ENCODE measurements around the gene FRYL.

Gene FRYL

DNA sequence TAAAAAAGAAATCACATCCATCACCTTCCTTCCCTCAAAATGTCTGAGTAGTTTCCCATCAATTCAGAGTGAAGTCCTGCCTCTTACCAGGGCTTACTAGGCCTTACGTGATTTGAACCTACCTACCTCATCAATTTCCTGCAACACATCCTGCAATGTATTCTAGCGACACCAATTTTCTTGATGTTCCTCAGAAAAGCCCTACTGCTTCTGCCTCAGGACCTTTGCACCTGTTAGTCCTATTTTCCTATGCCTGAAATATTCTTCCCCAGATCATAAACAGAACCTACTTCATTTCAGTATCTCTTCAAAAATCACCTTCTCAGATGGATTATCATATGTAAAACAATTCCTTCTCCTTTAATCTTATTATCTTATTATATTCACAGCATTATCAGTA, 237.2 kb downstream of the FRYL start:
- no peak for DNase-seq

DNA sequence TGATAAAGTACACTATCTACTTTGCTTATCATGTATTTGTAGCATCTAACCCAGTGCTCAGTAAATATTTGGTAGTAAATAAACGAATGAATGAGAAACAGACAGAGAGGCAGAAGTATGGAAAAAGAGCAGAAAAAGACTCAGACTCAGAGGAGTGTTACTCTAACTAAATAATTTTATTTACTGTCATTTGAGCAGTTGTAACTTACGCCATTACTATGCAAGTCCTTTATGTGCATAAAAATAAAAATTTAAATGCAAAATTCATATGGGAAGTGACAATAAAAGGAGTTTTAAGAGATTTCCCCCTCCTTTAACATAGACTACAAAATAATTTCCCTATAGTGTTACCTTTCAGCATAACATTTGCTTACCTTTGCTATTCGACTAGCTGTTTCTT, 240.5 kb downstream of the FRYL start:
- no peak for DNase-seq

DNA sequence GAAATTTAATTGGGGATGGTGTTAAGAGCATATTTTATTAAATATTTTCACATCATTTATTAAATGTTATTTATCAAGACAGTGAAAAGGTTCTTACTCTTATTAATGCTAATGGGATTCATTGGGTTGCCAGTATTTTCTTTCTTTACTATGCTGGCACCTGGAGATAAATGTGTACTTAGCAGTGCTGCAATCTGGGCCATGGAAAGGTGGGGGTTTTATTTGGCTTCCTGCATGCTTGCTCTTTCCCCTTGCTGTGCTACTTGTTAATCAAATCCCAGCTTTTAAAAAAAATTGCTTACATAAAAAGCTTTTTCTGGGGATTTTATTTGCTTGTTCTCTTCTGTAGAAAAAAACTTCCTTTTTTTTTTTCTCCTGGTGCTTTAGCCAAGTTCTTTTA, 241.7 kb downstream of the FRYL start:
- DNase-seq, result no peak

DNA sequence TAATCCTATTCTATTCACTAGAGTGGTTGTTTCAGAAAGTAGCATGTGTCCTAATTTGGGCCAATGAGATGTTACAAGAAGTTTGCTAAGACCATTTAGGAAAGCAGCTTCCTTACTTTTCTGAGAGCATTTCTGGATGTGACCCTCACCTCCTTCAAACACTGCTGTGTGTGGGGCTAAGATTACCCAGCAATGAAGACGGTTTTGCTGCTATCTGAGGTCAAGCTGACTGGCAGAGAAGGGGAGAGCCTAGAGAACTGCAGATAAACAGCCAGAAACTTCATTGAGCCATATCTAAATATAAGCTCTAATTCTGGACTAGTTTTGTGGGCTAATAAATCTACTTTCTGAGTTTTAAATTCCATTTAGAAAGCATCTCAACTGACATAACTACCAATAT, 253.7 kb downstream of the FRYL start:
- no peak for DNase-seq

DNA sequence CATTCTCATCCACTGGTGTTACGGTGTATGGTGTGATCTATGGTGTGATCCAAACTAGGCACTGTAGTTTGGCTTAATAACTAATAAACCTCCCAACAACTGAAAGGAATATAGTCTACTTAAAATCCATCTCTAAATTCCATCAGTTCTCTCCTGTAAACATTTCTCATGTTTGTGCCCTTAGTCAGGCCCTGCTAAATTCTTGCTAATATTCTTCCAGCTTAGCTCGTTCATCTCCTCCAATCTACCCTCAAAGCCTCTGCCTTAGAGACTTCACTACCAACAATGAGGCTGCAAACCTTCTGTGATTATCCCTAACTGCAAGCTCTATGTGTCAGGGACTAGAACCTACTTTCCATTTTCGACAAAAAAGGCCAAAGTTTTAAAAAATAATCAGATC, 261.9 kb downstream of the FRYL start:
- DNase-seq, result no peak

DNA sequence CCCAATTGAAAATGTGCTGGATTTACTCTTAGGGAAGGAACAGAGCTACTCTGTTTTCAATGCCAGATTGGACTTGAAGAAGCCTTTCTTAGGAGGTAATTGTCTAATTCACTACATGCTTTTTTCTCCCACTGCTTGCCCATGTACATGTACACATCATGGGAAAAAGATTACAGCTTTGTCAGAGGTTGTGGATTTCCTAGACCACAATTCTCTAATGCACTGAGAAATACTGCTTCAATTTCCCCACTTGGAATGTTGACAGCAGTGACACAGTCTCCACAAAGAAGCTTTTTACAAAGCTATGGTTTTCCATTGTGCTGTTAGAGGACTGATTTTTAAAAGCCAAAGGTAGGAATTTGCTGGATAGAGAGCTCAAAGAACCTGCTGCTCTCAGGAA, 270.5 kb downstream of the FRYL start:
- no peak for DNase-seq

DNA sequence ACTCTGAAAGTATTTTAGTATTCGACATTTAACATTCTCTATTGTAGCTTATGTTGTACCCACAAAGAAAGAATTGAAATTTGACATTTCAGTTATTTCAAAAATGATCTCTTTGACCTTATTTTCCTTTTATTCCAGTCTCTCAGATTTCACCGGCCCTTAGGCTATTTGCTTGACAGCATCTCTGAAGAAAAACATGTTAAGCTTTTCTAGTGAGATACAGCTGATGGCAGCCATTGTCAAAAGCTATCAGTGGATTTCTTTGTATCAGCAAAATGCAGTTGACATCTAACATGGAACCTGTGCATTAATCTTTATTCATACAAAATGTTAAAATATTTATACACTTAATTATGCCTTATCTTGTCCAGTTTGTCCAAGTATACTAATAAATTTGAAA, 273.4 kb downstream of the FRYL start:
- DNase-seq, result no peak

DNA sequence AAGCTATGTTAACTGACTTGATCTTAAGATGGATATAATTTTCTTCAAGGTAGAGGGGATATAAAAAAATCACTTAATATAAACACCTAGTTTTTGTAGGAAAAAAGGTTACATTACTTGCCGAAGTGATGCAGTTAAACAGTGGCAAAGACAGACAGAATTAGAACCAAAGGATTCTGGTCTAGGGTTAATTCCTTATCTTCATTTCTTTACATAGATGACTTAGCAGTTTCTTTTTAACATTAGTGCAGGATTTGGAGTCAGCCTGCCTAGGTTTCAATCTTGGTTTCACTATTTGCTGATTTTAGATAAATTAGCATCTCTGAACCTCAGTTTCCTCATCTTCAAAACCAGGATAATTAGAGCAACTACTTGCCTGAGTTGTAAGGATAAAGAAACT, 275.7 kb downstream of the FRYL start:
- DNase-seq, result no peak

DNA sequence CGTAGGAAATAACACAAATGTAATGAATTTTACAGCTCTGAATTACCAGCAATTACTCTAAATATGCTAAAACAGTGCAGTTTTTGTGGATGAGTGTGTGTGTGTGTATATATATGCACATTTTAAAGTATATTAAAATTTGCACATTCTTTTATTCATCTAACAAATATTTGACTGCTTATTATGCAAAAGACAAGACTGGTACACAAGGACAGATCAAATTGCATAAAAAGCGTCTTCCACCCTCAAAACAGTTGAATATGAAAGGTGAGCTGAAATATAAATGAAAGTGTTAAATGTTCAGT, 276.1 kb downstream of the FRYL start:
- DNase-seq, result no peak

DNA sequence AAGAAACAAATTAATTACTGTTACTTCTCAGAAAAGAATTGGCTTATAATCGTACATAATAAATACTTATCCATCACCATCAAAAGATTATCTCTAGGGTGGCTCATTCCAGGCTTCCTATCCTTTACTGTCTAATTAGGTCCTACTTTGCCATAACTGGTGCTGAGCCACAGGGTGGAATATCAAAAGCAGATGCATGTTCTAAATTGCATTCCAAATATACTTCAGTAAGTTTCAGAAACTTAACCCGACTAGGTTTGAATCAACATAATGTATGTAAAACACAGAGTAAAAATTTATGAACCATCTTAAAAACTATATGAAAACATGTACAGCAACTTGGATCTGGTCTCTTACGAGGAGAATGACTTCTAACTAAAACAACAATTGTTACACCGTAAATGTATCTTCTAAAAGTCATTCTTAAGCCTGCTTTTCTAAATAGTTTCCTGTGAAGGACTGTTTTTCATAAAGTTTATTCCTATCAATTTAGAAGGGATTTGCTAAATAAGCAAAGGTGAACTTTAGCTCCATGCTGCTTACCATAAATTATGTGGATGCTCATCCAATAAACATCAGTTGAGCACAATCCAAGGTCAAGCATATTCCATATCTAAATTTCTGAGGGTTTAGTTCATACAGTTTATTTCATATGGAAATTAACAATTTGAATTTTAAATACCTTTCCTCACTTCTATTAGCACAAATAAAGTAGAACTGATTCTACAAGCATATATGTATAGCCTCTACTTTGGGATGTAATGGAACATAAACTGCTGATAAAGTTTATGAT, 276.6 kb downstream of the FRYL start:
- no peak for DNase-seq

DNA sequence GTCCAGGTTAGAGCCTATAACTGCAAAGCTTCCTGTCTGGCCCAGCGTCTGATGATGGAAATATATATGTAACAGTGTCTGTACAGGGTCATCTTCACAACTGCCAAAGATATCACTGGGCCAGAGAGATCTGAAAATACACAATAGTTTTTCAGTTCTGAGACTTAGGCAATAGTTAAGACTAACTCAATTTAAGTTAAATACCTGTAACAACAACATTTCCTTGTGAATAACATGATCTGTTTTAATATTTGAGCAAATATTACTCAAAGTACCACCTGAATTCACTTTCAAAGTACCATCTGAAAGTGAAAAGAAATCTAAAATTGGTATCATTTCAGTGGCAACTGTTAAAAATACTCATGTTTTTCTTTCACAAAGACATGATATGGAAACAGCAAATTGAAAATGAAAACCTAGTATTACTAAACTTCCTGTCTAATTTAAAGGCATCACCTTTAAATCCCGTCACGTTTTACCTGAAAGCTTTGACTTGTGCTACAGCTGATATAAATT, 280.5 kb downstream of the FRYL start:
- DNase-seq, result no peak

DNA sequence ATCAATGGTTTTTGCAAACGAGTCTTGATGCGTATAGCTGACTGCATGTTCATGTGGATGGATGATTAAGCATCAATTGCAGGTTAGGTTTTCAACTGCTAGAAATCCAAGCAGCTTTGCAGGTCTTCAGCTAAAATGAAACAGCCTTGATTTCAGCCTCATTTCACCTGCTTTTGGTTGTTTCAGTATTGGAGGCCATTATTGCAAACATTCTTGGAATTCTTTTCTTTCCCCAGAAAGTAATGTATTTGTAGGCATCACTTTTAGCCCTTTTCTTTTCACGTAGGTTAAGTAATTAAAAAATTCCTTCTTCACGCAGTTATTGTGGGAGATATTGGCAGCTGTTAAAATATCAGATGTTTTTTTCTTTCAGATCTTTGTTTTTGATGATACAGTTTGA, 281.2 kb downstream of the FRYL start:
- DNase-seq, result no peak

DNA sequence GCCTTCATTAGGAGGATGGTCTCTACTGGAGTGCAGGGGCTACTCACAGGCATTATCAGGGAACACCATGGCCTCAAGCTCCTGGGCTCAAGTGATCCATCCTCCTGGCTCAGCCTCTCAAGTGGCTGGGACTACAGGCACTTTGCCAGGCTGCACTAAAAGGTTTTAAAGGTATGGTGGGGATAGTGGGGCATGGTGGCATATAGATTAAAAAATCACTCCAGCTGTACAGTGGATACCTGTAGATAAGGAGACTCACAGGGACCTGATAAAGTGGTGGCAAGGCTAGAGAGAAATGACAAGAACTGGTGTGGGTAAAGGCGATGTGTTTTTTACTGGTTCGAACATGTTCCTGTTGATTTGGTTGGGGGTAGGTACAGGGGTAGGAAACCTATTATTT, 284.1 kb downstream of the FRYL start:
- no peak for DNase-seq

DNA sequence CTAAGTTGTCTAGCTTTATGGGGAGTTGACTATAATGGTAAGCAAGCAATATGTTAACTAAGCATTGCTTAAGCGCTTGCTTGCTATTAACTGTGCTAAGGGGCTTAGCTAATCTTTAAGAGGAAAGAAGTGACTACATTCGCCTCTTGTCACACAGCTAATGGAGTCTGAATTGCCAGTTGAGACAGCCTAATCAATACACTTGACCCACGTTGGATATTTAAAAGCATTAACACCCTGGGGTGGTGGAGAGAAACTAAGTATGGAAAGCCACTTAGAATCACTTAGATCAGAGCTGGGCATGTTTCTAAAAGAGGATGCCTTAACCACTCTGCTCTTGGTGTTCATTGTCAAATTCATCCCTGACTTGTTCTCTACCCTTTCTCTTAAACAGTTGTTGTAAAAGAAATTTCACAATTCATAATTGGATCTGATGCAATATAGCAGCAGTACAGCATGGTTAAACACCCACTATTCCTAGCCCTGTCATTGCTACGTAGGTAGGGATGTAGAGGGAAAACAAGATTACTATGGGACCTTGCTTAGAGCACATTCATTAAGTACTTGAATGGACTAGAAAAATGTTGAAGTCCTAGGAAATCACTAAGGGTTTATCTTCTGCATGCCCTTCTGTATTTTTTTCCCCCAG, 286.5 kb downstream of the FRYL start:
- no peak for DNase-seq

DNA sequence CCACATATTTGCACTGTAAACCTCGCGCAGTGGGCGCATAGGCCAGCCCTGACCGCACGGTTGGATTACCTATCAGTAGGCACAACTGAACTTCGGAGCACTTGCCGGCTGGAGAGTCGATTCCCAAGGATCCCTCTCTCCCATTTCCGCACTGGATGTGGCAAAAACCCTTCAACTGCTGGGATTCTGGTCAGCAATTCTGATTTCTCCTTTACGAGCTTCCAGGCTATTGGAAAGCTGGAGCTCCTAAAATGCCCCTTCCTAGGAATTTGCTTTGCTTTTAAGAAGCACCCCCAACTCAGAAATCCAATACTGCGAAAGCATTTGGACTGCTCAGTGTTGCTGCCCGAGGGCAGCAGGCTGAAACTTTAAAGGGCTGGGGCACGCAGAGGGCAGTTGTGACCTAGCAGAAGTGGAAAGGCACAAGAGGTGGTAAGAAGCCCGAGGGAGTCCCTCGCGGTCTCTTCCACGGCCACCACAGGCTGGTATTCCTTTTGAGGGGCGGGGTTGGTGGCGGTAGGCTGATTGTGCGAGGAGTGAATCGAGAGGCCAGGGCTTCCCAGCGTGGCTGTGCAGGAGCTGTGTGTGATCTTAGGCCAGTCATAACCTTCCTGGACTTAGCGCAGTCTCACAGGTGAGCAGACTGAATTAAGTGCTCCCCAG, 288.4 kb downstream of the FRYL start:
- DNase-seq, result no peak

DNA sequence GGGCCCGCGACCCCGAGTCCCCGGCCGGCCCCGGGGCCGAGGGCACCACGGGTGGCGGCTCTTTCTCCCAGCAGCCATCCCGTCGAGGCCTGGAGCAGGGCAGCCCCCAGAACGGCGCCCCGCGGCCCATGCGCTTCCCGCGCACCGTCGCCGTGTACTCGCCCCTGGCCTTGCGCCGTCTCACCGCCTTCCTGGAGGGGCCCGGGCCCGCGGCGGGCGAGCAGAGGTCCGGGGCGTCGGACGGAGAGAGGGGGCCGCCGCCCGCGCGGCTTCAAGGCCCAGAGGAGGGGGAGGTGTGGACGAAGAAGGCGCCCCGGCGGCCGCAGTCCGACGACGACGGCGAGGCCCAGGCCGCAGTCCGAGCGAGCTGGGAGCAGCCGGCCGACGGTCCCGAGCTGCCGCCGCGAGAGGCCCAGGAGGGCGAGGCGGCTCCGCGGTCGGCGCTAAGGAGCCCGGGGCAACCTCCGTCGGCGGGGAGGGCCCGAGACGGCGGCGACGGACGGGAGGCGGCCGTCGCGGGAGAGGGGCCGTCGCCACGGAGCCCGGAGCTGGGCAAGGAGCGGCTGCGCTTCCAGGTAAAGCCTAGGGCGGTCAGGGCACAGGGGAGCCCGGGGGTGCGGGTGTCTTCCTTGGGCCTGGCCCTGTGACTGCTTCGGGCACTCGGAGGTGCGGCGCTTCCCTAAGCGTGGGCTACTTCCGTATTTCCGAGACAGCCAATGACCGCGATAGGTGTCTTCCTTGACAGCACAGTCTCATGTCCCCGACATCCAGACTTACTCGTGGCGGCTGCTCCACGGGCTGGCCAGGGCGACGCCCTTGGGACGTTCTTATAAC, 289.2 kb downstream of the FRYL start:
- no peak for DNase-seq

DNA sequence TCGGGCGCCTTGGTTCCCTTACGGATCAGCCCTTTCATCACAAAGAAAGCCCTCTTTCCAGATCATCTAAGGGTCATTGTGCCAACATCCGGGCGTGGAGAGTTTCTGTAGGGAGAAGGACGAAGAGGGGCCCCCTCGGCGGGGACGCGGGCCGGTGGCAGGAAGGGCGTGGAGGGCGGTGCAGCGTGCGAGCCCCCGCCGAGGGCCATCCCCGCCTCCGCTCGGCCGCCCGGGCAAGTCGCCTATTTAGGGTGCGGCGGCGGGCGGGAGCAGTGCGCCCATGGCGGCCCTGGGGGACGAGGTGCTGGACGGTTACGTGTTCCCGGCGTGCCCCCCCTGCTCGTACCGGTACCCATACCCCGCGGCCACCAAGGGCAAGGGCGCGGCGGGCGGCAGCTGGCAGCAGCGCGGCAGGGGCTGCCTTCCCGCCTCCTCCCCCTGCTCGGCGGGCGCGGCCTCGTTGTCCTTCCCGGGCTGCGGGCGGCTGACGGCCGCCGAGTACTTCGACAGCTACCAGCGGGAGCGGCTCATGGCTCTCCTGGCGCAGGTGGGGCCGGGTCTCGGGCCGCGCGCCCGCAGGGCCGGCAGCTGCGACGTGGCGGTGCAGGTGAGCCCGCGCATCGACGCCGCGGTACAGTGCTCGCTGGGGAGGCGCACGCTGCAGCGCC, 289.9 kb downstream of the FRYL start, which contains the start of gene ZAR1:
Gene ZAR1 (plus strand): TSS at position 241 of the 668 bp plus-strand sequence. CDS start 40 bp downstream, at position 281.
- DNase-seq, result no peak

DNA sequence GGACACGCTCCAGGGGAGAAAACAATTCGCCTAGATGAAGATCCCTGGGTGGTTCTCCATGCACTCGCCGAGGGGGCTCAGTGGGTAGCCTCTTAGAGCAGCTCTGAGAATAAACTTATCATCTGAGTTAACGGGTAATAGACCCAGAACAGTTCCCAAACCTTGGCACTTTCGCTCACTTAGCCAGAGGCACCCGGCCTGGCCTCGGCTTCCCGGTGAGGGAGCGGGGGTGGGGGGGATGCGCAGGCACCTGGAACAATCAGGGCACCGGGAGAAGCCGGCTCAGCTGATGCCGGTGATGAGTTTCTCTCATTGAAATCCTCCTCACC, 290.4 kb downstream of the FRYL start:
- DNase-seq, result no peak

DNA sequence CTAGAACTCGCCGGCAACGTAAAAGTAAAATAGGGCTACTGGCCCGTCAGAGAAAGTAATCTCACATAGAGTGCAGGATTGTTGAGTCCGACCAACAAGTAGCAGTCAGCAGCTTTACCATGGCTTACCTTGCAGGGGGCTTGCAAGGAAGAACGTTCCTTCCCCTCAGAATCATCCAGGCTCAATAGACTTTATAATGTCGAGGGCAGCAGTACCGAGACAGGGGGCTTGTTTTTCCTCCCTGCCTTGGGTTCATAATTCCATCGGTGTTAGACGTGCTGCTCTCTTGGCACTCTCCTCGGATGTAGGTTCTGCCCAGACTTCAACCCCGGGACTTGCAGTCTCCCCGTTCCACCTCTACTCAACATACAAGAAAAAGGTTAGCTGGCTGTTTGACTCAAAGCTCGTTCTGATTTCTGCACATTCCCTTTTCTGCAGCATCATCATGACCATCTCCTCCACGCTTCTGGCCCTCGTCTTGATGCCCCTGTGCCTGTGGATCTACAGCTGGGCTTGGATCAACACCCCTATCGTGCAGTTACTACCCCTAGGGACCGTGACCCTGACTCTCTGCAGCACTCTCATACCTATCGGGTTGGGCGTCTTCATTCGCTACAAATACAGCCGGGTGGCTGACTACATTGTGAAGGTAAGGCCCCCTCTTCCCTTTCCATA, 295.4 kb downstream of the FRYL start:
- DNase-seq, result no peak

DNA sequence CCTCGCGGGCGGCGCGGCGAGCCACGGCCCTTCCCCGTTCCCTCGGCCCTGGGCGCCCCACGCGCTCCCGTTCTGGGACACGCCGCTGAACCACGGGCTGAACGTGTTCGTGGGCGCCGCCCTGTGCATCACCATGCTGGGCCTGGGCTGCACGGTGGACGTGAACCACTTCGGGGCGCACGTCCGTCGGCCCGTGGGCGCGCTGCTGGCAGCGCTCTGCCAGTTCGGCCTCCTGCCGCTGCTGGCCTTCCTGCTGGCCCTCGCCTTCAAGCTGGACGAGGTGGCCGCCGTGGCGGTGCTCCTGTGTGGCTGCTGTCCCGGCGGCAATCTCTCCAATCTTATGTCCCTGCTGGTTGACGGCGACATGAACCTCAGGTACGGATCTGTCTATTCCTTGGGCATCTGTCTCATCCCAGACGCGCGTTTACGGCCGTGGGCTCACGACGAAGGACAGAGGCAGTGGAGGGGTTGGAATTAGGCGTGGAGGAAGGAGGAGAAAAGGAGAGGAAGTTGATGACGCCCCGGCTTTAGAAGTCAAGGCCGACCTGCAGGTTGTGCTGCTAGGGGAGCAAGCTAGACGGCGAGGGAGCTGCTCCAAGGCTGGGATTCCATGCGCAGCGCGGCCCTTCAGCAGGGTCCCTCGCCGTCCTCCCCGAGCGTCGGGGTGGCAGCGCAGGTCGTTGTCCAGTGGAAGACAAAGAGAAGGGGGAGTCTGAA, 296.1 kb downstream of the FRYL start:
- no peak for DNase-seq

DNA sequence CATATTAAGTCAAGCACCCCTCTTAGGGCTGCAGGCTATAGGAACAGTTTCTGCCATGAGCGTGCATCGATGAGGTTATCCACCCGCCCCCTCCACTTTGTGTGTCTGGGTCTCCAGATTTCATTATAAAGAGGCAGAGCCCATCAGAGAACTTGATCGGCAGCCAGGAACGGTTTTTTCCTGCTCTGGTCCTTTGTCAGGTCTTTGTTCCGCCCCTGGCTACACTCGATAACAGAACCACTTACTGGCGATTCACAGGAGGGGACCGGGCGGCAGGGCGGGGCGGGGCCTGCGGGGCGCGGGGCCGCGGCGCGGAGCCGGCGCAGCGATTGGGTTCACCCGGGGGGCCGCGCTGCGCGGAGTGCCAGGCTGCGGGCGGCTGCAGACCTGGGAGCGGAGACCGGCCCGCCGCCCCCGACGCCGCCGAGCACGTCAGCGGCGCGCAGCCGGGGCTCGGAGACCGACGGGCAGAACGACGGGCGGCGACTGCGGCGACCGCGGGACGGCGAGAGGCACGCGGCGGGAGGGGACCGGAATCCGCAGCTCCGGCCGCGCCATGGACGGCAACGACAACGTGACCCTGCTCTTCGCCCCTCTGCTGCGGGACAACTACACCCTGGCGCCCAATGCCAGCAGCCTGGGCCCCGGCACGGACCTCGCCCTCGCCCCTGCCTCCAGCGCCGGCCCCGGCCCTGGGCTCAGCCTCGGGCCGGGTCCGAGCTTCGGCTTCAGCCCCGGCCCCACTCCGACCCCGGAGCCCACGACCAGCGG, 296.9 kb downstream of the FRYL start, which contains the start of gene SLC10A4:
Gene SLC10A4 (plus strand): TSS at position 338 of the 771 bp plus-strand sequence. CDS start 219 bp downstream, at position 557.
- no peak for DNase-seq

Measured in CD4-positive, alpha-beta T cell treated with Interleukin-12 subunit alpha and Interleukin-12 subunit beta, for 1 hour (primary cell).